HepG2 (cell line): Measurements from ENCODE around the gene JPH4. TPM values are rescaled to one million over a fixed set of nuclear protein-coding genes. Genes with fewer than 3 reads are reported as not detected.
A peak's percentile ranks its signal among the peaks of the same experiment; 100 is the strongest.

ENCODE experiments used
- ATAC-seq: fragments of 200-7000 bp; cut with Tn5 transposase; 3 replicates; pipeline ENCODE4 v1.9.1; 2020; ENCODE audit warnings: mild to moderate bottlenecking, moderate library complexity
- BruUV-seq: library from RNA; stranded (reverse); fragments of 400-500 nt; replicated peaks from 2 replicates; lab custom pipeline; 2021; lab: Mats Ljungman, UMichigan
- CTCF ChIA-PET: fragments of 300-600 bp; formaldehyde crosslinking; extraction: SDS; loops from one replicate; lab custom pipeline; 2021; ENCODE audit warnings: low total read pairs, inconsistent platforms, low intra/inter-chr PET ratio; lab: Yijun Ruan, JAX
- POLR2A ChIA-PET: fragments of 350-600 bp; sonication (Branson Sonifier 250); formaldehyde crosslinking; loops from one replicate; lab custom pipeline; 2020; ENCODE audit warnings: antibody characterized with exemption, inconsistent platforms; lab: Yijun Ruan, JAX
- DNase-seq: peaks from one replicate; pipeline ENCODE4 v3.0.0-alpha.2; 2015; ENCODE audit warnings: low spot score
- FAIRE-seq: peaks from 3 replicates; lab custom pipeline; 2011; peaks lifted over from hg19 to GRCh38; lab: Jason Lieb, UNC
- H2AFZ ChIP-seq: one replicate; pipeline ENCODE4 v1.6.1; 2011; ENCODE audit warnings: low read length, inconsistent platforms
- H3K27ac ChIP-seq: fragments of 300-600 bp; 3 replicates; pipeline ENCODE4 v1.8.0; 2011; ENCODE audit warnings: mixed run types, mild to moderate bottlenecking, mixed read lengths, low read length, inconsistent platforms; ENCODE audit not compliant: insufficient read depth; ENCODE audit errors: extremely low read length
- H3K27me3 ChIP-seq, 2 experiments: fragments of 200-600 bp in 1 of 2; 2 replicates in 1 of 2; 3 replicates in 1 of 2; pipeline versions ENCODE4 v1.6.0 to v1.8.0; 2011; ENCODE audit warnings: low read length in 2 of 2, mild to moderate bottlenecking in 2 of 2, moderate library complexity in 2 of 2, inconsistent platforms in 1 of 2; ENCODE audit not compliant: insufficient read depth in 2 of 2, control insufficient read depth in 1 of 2
- H3K36me3 ChIP-seq, 2 experiments: fragments of 200-600 bp in 1 of 2; replicated peaks in 1 of 2; 2 replicates in 1 of 2; 3 replicates in 1 of 2; pipeline versions ENCODE4 v1.5.1 to v1.8.0; 2011; ENCODE audit warnings: low read length in 2 of 2, inconsistent platforms in 1 of 2; ENCODE audit not compliant: insufficient read depth in 2 of 2, control insufficient read depth in 1 of 2
- H3K4me1 ChIP-seq: 2 replicates; pipeline ENCODE4 v1.5.1; 2012; ENCODE audit warnings: low read length, inconsistent platforms; ENCODE audit not compliant: insufficient read depth
- H3K4me2 ChIP-seq: 2 replicates; pipeline ENCODE4 v1.6.0; 2011; ENCODE audit warnings: low read depth, low read length, inconsistent platforms
- H3K4me3 ChIP-seq, 3 experiments: fragments of 200-600 bp in 1 of 3; sonication (generic), shearing (Covaris generic) in 1 of 3; replicated peaks in 1 of 3; 2 replicates each; pipeline ENCODE4 v1.5.1; 2011 to 2016; ENCODE audit warnings: low read length in 3 of 3, inconsistent platforms in 2 of 3, low read depth in 2 of 3, mild to moderate bottlenecking in 2 of 3, control low read depth in 1 of 3, mixed read lengths in 1 of 3; ENCODE audit not compliant: insufficient read depth in 1 of 3
- H3K79me2 ChIP-seq: one replicate; pipeline ENCODE4 v1.6.1; 2011; ENCODE audit warnings: low read length, inconsistent platforms; ENCODE audit not compliant: insufficient read depth
- H3K9ac ChIP-seq: 2 replicates; pipeline ENCODE4 v1.6.0; 2011; ENCODE audit warnings: mild to moderate bottlenecking, low read depth, low read length, inconsistent platforms; ENCODE audit not compliant: insufficient read depth
- H3K9me3 ChIP-seq: 2 replicates; pipeline ENCODE4 v1.5.1; 2012; ENCODE audit warnings: mild to moderate bottlenecking, low read length
- H4K20me1 ChIP-seq: 2 replicates; pipeline ENCODE4 v1.6.0; 2011; ENCODE audit warnings: inconsistent platforms, mild to moderate bottlenecking, low read length, moderate library complexity; ENCODE audit not compliant: insufficient read depth
- HNRNPH1 ChIP-seq: fragments of 200-400 bp; formaldehyde crosslinking; optimal IDR thresholded peaks from 2 replicates; pipeline ENCODE3; 2017; ENCODE audit warnings: mild to moderate bottlenecking, low read depth, low read length
- HOXA3 ChIP-seq: sonication (generic); formaldehyde crosslinking; IDR thresholded peaks from 2 replicates; pipeline ENCODE4 v1.5.0; 2020; ENCODE audit warnings: missing genetic modification reagents
- MEF2D ChIP-seq: sonication (generic); formaldehyde crosslinking; IDR thresholded peaks from 2 replicates; pipeline ENCODE4 v1.5.1; 2020; ENCODE audit warnings: mild to moderate bottlenecking, missing genetic modification reagents
- PAF1 ChIP-seq: IDR thresholded peaks from 2 replicates; pipeline ENCODE4 v1.6.1; 2016; ENCODE audit warnings: missing genetic modification reagents, missing compliant biosample characterization
- SNRNP70 ChIP-seq: fragments of 200-400 bp; formaldehyde crosslinking; IDR thresholded peaks from 2 replicates; pipeline ENCODE4 v1.6.1; 2017; ENCODE audit warnings: mild to moderate bottlenecking, low read depth, low read length, moderate library complexity
- ZC3H13 ChIP-seq: sonication (generic); formaldehyde crosslinking; IDR thresholded peaks from 2 replicates; pipeline ENCODE4 v1.8.1; 2023; ENCODE audit warnings: mild to moderate bottlenecking, missing genetic modification reagents, moderate library complexity
- ZNF3 ChIP-seq: IDR thresholded peaks from 2 replicates; pipeline ENCODE4 v1.7.0; 2017; ENCODE audit warnings: inconsistent platforms
- WGBS: methylation state at CpG from one replicate; pipeline ENCODE4 v1.1.6; 2017; ENCODE audit warnings: low lambda C conversion rate; 5-methylcytosine and 5-hydroxymethylcytosine counted together
- in situ Hi-C: cut with HindIII; loops from 2 replicates; pipeline ENCODE4 v1.10.0; 2017; ENCODE audit warnings: low pct_unique_long_range_greater_than_20kb; ENCODE audit not compliant: extremely low pct_ligation_motif_present
- intact Hi-C: fragments of 100-400 bp; cut with micrococcal nuclease; formaldehyde crosslinking; loops from one replicate; pipeline ENCODE4 v1.10.0; 2022; ENCODE audit not compliant: unreplicated experiment
- polyA plus RNA-seq, 8 experiments: library from polyadenylated mRNA; depleted of rRNA in 3 of 8; stranded (reverse) in 7 of 8; unstranded in 1 of 8; fragments of >200 nt; fragmentation: Illumina TruSeq in 4 of 8; extraction: Trizol in 4 of 8; gene quantifications; 2 replicates each; pipeline versions ENCODE4 v1.2.1 to v1.2.3, GENCODE V29; 2011 to 2016; ENCODE audit warnings: low read depth in 4 of 8, missing spikeins in 1 of 8, mixed read lengths in 1 of 8; ENCODE audit not compliant: insufficient read depth in 1 of 8
- total RNA-seq, 5 experiments: library from RNA; depleted of rRNA; stranded (reverse); fragments of >200 nt; fragmentation: Illumina TruSeq; extraction: Trizol; gene quantifications; 2 replicates each; pipeline ENCODE4 v1.2.3, GENCODE V29; 2016; ENCODE audit warnings: low read depth in 1 of 5
- TF ChIP-seq, protein P1 (sequence below): sonication (generic); formaldehyde crosslinking; IDR thresholded peaks from 2 replicates; pipeline ENCODE4 v1.9.0; 2022; ENCODE audit warnings: low read depth, missing genetic modification reagents
- TF ChIP-seq, protein P2 (sequence below): sonication (generic); formaldehyde crosslinking; IDR thresholded peaks from one replicate; pipeline ENCODE4 v1.5.1; 2020; ENCODE audit warnings: mild to moderate bottlenecking, missing genetic modification reagents; ENCODE audit errors: not compliant biosample characterization

JPH4 gene
- total and polyA plus RNA-seq, 2 of the 13 experiments (the other 11 are each of a cell fraction or from before 2014, with no cell fraction given), result 0.08 to 0.22 TPM

DNA sequence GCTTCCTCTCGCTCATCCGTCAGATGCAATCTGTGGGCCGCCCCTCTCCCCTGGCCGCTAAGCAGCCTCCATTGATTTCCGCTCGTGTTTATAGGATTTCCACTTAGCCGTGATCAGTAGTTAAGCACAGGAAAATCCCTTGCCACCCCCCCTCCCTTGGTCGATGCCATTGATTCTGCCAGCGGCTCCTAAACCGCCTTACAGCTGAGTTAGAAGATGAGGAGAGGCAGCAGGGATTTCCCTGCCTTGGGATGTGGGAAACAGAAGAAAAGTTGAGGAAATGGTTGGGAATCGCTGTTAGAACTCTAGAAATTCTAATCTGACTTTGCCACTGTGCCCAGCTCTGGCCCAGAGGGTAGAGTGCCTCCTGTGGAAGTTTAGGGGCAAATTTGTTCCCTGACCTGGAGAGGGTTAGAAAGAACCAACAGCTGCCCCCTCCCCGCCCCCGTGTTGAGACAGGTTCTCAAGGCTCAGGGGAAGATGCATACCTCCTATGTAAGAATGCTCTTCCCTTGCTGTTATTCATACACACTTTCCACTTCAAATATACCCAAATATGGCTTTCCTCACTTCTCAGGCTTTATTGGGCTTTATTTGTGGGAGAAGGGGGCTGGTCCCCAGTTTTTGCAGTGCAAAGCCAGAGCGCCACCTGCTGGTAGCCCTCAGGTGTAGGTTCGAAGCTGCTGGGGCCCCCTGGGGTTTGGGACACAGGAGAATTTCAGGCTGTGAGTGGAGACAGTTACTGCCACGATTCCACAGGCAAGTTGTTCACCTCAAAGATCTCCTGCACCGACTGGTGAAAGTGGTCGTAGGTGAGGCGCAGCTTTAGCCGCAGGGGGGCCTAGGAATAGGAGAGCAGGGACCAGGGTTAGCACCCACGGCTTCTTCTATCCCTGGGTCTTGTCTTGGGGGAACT is 19.3 kb downstream of the JPH4 start (continued):
- TF ChIP-seq MEF2D (CRISPR knock-in tag), result no peak; the same call in 1 of the 2 replicates
- no peak for TF ChIP-seq ZNF3

DNA sequence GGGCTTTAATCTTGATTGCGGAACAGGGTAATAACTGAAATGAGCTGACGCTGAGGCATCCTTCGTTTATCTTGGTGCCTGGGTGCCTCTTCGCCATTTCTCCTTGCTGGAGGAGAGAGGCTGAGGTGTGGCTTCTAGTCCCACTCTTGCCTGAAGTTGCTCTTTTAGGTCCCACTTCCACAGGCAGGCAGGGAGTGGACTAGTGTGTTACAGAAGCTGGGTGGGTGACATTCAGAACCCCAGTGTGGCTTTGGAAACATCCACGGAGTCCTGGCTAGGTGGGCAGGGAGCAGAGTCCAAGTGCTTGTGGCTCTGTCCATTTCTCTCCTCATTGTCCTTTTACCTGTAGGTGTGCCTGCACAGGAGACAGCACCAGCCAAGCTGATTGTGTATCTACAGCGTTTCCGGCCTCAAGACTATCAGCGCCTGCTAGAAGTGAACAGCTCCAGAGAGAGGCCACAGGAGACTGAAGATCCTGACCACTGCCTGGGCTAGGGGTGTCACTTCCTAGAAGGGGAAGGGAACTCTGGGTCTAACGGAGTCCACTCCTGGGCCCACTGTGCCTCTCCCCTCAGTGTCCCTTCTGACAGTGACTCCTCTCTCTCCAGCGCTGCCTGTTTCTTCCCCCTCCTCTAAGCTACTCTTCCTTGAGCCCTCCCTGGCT is 20.1 kb downstream of the JPH4 start:
- H3K27me3 ChIP-seq, result no peaks in the 10 kb centered on the region; a peak in 1 of 5 replicates
- no peak overlapping the region for H3K4me3 ChIP-seq
- no peak overlapping the region; the same call in 1 of the 2 replicates for H3K9ac ChIP-seq
- FAIRE-seq (no peak), DNase-seq (no peak), ATAC-seq (no peak)
- in situ Hi-C loops (loop anchor here (5.0 kb wide), 2 partner anchors 76 to 236 kb away; partner anchors contain the start of gene PABPN1), intact Hi-C loops (loop anchor here (5.0 kb wide), 1 partner anchor 291 kb away; no protein-coding TSS in a partner anchor)
- POLR2A ChIA-PET, result interaction anchor here (0.7 to 7.6 kb wide), 10 partner anchors 10 to 252 kb away, joined by 3 to 113 read pairs (median 6); partner anchors contain the start of genes AP1G2, BCL2L2, DHRS2 and PABPN1
- CTCF ChIA-PET, result interaction anchor here (0.7 to 10.9 kb wide), 6 partner anchors 9 to 230 kb away, joined by 3 to 275 read pairs (median 5); partner anchors contain the start of genes AP1G2 and NGDN
- H2AFZ ChIP-seq, result no peak overlapping the region
- 87% methylated on average over 10 of the region's 10 CpGs for WGBS
- peaks cover 13% of the 10 kb centered on the region; the same call in 1 of the 2 replicates for H4K20me1 ChIP-seq
- peaks cover 54% of the 10 kb centered on the region for H3K4me1 ChIP-seq
- peak overlapping the region; percentile 10; the same call in 1 of the 2 replicates for H3K4me2 ChIP-seq
- no TSS peak for BruUV-seq
- H3K27ac ChIP-seq, result peak overlapping the region; percentile 2
- H3K36me3 ChIP-seq, result peaks cover 34 to 44% of the 10 kb centered on the region in 2 experiments
- peaks cover 9% of the 10 kb centered on the region for H3K79me2 ChIP-seq
- no peaks in the 10 kb centered on the region for H3K9me3 ChIP-seq
- TF ChIP-seq ZC3H13 (peak; percentile 12; the same call in 1 of the 2 replicates), SNRNP70 (no peak), HNRNPH1 (peak; percentile 3), PAF1 (CRISPR knock-in tag) (0 out of 2 replicates have a peak, but pooled peaks have one; percentile 23), HOXA3 (CRISPR knock-in tag) (no peak)
- TF ChIP-seq, protein P1, sequence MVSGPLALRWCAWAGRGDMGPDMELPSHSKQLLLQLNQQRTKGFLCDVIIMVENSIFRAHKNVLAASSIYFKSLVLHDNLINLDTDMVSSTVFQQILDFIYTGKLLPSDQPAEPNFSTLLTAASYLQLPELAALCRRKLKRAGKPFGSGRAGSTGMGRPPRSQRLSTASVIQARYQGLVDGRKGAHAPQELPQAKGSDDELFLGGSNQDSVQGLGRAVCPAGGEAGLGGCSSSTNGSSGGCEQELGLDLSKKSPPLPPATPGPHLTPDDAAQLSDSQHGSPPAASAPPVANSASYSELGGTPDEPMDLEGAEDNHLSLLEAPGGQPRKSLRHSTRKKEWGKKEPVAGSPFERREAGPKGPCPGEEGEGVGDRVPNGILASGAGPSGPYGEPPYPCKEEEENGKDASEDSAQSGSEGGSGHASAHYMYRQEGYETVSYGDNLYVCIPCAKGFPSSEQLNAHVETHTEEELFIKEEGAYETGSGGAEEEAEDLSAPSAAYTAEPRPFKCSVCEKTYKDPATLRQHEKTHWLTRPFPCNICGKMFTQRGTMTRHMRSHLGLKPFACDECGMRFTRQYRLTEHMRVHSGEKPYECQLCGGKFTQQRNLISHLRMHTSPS (CRISPR knock-in tag), result 0 out of 2 replicates have a peak, but pooled peaks have one; percentile 26
- TF ChIP-seq, protein P2, sequence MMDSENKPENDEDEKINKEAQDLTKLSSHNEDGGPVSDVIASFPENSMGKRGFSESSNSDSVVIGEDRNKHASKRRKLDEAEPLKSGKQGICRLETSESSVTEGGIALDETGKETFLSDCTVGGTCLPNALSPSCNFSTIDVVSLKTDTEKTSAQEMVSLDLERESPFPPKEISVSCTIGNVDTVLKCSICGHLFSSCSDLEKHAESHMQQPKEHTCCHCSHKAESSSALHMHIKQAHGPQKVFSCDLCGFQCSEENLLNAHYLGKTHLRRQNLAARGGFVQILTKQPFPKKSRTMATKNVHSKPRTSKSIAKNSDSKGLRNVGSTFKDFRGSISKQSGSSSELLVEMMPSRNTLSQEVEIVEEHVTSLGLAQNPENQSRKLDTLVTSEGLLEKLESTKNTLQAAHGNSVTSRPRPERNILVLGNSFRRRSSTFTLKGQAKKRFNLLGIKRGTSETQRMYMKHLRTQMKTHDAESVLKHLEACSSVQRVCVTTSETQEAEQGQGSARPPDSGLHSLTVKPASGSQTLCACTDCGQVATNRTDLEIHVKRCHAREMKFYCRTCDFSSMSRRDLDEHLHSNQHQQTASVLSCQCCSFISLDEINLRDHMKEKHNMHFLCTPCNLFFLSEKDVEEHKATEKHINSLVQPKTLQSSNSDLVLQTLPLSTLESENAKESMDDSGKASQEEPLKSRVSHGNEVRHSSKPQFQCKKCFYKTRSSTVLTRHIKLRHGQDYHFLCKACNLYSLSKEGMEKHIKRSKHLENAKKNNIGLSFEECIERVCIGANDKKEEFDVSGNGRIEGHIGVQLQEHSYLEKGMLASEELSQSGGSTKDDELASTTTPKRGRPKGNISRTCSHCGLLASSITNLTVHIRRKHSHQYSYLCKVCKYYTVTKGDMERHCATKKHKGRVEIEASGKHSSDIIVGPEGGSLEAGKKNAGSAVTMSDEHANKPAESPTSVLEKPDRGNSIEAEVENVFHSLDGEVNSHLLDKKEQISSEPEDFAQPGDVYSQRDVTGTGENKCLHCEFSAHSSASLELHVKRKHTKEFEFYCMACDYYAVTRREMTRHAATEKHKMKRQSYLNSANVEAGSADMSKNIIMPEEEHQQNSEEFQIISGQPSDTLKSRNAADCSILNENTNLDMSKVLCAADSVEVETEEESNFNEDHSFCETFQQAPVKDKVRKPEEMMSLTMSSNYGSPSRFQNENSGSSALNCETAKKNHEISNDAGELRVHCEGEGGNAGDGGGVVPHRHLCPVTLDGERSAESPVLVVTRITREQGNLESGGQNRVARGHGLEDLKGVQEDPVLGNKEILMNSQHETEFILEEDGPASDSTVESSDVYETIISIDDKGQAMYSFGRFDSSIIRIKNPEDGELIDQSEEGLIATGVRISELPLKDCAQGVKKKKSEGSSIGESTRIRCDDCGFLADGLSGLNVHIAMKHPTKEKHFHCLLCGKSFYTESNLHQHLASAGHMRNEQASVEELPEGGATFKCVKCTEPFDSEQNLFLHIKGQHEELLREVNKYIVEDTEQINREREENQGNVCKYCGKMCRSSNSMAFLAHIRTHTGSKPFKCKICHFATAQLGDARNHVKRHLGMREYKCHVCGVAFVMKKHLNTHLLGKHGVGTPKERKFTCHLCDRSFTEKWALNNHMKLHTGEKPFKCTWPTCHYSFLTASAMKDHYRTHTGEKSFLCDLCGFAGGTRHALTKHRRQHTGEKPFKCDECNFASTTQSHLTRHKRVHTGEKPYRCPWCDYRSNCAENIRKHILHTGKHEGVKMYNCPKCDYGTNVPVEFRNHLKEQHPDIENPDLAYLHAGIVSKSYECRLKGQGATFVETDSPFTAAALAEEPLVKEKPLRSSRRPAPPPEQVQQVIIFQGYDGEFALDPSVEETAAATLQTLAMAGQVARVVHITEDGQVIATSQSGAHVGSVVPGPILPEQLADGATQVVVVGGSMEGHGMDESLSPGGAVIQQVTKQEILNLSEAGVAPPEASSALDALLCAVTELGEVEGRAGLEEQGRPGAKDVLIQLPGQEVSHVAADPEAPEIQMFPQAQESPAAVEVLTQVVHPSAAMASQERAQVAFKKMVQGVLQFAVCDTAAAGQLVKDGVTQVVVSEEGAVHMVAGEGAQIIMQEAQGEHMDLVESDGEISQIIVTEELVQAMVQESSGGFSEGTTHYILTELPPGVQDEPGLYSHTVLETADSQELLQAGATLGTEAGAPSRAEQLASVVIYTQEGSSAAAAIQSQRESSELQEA (CRISPR knock-in tag), result no peak
